HG03159 (cell line): Measurements from ENCODE around the gene CDC42SE2.
A peak's percentile ranks its signal among the peaks of the same experiment; 100 is the strongest.
"Not testable (repeated sequence)": the region's sequence is repeated elsewhere in the genome, so short reads cannot be mapped to it uniquely, and the experiment has no call there.

Experiments
- ATAC-seq: cut with Tn5 transposase; IDR thresholded peaks from one replicate; pipeline ENCODE4 v1.9.1; 2021; ENCODE audit warnings: mild to moderate bottlenecking, moderate library complexity; ENCODE audit not compliant: unreplicated experiment

Gene CDC42SE2

DNA sequence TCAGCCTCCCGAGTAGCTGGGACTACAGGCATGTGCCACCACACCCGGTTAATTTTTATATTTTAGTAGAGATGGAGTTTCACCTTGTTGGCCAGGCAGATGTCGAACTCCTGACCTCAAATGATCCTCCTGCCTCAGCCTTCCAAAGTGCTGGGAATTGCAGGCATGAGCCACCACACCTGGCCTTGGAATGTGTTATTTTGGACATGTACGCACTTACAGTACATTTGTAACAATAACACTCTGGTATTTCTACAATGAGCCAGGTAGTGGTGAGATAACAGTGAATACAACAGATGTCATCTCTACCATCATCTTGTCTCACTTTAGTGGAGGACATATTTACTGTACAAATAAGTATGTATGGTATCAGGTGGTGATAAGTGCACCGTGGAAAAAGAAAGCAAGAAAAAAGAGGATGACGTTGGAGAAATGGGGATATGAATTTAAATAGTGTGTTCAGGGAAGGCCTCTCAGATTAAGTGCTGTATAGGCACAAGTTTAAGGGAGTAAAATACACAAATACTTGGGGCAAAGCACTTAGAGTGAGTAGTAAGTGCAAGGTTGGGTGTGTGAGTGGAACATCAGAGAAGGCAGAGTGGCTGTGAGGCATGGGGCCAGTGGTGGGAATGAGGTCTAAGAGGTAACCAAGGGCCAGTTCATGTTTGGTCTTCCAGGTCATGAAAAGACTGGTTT lies 100.1 kb downstream of the CDC42SE2 start:
- no peak for ATAC-seq

DNA sequence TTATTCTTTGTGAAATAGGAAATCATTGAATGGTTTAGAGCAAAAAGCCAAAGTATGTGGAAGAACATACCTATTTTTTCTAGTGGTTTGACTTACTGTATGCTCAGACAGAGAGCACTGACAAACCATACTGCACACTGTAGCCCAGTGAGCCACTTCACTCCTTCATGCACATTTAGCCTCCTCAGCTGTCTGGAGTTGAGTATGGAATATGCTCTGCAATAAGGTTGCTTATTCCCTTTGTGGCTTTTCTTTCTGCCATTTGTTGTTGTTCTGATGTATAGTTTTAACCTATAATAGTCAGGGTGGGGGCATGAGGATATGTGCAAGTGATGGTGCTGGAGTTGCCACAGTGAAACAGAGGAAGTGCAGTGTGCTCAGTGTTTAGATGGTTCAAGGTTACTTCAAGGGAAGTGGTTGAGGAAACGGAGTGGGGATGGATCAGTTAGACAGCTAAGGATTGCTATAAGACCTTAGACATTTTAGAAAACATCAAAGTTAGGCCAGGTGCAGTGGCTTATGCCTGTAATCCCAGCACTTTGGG lies 100.7 kb downstream of the CDC42SE2 start:
- ATAC-seq = no peak

DNA sequence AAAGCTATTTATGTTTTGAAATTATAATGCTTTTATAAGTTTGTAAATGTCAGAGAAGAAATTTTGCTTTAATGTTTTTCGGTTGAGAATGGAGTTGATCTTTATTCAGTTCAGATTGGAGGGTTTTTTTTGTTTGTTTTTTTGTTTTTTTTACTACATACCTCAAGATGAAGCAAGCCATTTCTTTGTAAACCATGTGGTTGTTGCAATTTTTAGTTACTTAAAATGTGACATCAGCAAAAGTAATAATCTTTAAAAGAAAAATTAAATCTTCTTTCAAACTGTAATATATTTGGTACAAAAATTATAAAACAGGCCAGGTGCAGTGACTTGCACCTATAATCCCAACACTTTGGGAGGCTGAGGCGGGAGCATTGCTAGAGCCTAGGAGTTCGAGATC lies 102.6 kb downstream of the CDC42SE2 start:
- ATAC-seq = no peak

DNA sequence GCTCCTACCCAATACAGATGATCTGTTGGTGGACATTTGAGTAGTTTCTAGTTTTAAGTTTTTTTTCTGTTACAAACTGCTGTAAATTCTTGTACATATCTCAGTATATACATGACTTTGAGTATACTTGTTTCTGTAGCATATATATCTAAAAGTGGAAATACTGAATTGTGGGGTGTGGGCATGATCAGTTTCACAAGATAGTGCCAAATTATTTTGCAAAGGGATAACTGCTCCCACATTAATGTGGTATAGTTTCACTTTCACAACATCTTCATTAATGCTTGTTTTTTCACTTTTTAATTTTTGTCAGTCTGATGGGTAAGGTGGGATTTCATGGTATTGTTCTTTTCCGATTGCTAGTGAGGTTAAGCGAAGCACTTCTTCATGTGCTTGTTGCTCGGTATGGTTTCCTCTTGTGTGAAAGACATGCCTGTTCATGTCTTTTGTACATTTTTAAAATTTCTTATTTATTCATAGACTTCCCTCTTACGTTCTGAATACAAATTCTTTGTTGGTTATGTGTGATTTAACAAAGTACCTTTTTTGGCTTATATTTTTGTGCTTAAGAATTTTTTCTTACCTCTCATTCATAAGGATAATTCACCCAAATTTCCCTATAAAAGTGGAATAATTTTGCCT lies 103.5 kb downstream of the CDC42SE2 start:
- ATAC-seq = no peak

DNA sequence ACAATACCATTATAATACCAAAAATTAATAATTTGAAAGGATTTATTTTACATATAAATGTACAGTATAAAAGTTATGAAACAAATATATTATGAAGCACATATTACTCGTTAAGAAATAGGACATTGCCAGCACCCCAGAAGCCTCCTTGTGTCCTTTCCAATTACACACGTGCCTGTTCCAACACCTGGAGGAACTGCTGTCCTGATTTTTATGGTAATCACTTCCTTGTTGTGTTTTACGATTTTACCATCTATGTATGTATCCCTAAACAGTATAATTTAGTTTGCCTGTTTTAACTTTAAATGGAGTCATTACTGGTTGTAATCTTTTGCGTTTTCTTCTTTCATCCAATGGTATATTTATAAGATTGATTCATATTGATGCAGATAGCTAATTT lies 105.0 kb downstream of the CDC42SE2 start:
- ATAC-seq = no peak

DNA sequence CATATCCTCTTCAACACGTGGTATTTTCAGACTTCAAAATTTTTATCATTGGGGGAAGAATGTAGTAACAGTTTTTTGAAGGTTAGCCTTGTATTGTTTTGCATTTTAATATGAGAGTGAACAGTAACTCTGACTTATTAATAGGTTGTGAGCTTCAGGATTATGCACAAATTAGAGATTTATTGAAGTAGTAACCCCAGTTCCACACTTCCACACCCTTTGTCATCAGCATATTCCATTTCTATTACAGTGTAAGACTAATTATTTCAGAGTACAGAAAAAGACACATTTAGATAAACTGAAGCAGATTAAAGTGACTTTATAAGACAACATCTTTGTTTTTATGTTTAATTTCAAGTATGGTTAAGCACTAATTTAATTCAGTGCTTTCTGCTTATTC lies 105.7 kb downstream of the CDC42SE2 start:
- ATAC-seq = no peak

DNA sequence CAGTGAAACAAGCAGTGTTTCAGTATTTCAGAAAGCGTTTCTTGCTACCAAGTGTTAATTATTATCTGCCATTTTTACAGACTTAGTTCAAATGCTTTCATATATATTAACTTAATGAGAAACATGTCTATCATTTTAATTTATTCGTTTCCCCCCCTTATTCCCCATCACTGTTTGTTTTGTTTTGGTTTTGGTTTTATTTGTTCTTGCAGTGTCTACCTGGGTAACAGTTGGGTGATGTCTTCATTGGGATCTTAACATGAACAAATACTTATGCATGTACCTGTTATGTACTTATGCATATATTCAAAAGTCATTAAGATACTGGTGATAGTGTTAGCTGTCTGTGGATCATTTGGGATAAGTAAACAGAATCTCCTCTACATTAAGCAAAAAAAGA lies 108.0 kb downstream of the CDC42SE2 start:
- ATAC-seq = no peak

DNA sequence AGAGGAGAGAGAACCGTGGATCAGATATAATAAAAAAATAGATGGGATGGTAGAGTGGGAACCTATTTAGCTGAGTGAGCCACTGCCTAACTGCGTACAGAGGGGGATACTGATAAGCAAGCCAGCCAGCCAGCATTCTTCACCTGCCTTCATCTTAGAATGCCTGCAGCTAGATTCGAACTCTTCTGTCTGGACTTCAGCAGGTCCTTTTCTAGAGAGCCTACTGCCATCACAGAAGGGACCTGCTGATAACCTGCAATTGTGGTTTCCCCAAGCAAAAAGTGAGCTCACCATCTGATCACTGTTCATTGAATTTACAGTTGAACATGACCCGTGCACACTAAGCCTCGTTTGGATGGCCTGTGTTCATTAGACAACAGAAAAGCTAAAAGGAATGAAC lies 109.4 kb downstream of the CDC42SE2 start:
- no peak for ATAC-seq

DNA sequence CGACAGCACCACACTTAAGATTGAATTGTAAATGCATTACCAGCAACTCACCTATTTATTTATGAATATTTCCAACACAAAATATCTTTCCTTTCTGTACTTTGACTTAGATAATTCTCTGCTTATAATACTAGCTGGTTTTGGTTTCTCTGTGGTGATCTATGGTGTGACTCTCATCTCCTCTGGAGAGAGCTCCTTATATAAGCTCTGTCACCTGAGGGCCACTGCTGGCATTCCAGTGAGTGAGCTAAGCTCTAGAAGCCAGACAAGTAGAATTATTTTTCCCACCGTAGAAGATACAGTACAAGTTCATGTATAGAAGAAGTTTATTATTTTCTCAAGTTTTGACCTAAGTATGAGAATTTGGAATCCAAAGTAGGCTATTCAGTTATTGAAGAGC lies 111.5 kb downstream of the CDC42SE2 start:
- no peak for ATAC-seq

DNA sequence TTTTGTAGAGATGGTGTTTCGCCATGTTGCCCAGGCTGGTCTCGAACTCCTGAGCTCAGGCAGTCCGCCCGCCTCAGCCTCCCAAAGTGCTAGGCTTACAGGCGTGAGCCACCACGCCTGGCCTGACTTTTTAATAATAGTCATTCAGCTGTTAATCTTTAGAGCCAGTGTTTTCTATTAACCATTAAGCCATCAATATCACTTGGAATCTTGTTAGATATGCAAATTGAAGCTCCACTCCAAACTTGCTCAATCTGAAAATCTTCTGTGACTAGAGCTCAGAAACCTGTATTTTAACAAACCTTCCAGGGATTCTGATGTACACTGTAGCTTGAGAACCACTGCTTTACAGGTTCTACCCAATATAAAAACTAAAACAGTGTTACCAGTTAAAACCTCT lies 113.5 kb downstream of the CDC42SE2 start:
- ATAC-seq = no peak

DNA sequence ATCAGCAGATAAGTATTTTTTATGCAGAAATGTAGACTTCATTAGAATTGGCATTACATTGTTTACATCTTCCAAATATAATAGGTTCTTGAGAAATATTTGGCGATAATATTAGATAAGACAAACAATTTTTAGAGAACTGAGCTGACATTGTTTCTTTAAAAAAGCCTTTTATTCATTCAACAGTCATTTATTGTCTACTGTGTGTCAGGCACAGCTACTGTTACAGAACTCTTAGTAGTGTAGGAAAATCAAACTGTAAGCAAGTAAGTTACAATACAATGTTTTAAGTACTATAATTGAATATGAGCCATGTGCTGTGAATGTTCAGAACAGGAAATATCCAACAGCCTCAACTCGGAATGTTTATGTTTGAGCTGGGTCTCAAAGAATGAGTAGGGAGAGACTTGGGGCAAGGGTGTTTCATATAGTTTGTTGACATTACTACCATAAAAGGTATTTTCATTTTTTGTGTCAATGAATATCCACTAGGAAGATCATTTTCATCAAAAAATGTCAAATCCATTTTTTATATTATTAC lies 114.0 kb downstream of the CDC42SE2 start:
- ATAC-seq = no peak

DNA sequence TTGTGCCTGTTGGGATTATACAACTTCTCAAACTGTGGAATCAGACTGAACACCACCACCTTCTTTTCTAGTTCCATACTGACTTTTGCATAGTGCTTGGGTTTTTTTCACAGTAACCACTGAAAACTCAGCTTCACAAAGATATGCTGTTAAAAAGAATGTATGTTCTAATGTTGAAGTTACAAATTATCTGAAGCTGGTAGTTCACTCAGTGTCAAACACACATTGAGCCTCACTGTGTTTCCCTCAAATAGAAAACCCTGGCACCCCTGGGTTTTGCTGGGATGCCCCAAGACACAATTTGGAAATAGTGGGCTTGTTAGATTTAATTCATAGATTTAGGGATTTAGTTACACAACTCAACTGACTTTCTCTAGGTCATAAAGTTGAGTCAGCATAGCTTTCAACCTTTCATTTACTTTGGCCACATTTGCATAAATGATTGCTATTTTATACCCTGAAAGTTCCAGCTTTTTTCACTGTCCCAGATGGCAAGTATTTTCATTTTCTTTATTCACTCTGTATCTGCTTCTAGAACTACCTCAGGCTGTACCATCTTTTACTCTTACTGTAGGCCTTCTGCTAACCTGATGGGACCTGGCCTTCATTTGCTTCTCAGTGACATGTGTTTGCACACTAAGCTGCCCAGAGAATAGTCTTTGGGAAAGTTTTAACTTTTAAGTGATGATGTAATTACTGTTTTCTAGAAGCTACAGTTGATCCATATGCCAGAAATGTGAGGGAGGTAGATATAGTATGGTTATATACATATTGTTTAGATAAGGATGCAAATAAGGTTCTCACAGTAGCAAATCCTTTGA lies 115.1 kb downstream of the CDC42SE2 start:
- peak; percentile 20 for ATAC-seq

DNA sequence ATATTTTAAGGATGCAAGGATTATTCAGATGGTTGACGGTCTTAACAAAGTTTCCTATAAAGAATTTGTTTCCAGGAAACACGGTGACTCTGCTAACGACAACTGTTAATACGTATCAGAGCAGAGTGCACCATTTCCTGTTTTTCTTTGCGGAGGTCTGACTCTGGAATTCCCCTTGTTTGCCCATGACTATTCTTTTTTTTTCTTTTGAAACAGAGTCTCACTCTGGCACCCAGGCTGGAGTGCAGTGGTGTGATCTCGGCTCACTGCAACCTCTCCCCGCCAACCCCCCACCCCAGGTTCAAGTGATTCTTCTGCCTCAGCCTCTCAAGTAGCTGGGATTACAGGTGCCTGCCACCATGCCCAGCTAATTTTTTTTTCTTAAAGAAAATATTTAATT lies 115.9 kb downstream of the CDC42SE2 start:
- ATAC-seq = no peak

DNA sequence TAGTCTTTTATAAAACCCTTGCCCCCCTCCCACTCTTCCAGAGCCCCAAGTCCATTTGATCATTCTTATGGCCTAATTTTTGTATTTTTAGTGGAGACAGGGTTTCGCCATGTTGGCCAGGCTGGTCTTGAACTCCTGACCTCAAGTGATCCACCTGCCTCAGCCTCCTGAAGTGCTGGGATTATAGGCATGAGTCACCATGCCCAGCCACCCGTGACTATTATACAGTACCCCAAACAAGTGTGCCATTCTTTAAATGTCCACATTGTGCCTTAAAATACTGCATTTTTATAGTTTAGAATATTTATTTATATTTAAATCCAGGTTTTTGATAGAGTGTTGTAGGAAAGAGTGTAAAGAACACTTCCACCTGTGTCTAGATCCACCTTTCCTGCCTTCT lies 116.4 kb downstream of the CDC42SE2 start:
- ATAC-seq = not testable (repeated sequence)

DNA sequence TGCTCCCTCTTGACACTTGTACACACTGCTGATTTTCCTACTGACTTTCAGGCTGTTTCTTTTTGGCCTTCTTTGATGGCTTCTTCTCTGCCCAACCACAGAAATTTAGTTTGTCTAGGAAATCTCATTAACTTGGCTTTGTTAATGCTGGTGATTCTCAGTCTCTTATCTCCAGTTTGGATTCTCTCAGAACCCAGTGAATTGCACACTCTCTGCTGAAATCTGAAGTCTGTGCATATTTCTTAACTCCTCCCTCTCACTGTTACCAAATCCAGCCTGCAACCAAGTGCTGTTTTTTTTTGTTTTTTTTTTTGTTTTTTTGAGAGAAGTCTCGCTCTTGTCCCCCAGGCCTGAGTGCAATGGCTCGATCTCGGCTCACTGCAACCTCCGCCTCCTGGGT lies 117.2 kb downstream of the CDC42SE2 start:
- ATAC-seq = no peak

DNA sequence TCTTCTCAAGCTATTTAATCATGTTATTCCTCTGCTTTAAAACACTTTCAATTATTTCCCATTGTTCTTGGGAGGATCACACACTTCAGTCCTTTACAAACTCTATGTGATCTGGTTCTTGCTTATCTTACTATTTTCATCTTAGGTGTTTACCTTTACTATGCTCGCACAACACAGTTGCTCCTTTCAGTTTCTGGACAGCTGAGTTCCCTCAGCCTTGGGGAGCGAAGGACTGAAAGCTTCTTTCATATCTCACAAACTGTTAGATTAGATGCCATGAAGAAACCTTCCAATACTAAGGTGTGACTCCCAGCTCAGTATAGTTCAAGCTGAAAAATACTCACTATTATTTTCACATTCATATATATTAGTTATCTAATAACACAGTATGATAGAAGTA lies 117.9 kb downstream of the CDC42SE2 start:
- ATAC-seq = peak; percentile 50

DNA sequence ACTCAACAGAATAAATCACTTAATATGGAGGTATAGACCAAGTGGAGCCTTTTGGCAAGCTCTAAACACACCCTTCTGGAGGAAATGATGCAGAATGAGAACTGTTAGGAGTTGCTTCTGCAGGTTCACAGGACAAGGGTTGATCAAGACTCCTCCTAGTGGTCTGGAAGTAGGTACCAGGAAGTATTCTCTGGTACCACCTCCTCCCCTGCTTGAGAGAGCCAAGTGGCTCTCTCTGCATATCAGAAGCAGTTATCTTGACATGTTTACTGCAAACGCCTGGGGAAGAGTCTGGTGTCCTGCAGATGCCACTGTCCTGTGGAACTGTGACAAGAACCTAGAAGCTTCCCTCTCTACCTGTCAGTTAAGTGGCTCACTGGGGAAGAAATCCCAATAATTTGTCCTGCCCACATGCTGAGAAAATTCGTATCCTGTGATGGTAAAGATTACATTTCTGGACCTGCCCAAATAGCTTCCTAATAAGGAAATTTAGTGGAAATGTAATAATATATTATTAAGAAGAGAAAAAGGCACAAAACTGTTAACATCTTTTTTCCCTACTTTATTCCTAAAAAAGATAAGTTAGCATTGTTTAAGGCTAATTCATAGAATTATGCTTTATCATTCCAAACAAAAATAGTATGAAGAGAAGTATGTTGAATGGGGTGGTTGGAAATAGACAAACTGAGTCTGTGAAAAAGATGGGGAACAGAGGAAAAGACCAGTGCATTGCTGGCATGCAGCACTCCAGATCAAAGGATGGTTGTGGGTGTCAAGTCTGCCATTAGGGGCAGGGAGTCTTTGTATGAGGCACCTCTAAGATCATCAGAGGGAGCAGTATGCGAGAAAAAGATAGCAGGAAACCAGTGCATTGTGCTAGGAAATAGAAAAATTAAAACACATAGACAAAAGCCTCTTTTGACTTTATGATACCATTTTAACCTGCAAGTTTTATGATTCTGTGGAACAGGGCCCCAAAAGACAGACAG lies 118.8 kb downstream of the CDC42SE2 start:
- ATAC-seq = peak; percentile 67

DNA sequence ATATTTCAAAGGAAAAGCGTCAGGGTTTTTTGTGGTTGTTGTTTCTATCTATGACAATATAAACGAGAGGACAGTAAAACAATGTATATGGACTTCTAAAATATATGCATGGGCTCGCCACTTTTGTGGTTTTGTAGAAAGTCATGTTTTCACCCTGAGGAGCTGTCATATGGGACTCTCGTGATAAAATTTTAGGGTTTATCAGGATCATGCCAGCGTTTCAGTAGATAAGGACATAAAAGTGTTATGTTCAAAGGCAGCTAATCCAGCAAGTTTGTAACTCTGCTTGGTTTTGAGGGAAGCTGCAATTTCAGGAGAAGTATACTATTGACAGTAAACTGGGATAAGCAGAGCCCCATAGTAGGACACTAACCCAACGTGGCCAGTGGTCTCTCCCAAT lies 120.3 kb downstream of the CDC42SE2 start:
- no peak for ATAC-seq

DNA sequence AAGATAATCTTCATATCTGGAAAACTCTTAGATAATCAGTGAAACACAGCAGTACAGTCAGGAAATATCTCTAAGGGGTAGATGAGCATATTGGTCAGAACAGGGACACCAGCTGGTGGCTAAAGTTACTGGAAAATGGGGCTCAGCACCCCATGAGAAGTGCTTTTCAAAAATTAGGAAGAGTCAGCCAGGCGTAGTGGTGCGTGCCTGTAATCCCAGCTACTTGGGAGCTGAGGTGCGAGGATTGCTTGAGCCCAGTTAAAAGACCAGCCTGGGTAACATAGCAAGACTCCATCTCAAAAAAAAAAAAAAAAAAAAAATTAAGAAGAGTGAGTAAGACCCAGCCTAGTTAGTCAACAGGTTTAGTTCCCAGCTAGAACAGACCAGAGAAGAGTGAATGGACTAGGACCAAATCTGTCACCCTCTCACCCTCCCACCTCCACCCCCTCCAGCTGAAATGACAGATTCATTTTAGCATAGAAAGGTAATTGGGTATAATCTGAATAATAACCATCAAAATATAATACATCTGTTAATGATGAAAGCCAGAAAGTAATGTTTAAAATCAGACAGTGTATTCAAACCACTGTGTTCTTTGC lies 120.9 kb downstream of the CDC42SE2 start:
- no peak for ATAC-seq

DNA sequence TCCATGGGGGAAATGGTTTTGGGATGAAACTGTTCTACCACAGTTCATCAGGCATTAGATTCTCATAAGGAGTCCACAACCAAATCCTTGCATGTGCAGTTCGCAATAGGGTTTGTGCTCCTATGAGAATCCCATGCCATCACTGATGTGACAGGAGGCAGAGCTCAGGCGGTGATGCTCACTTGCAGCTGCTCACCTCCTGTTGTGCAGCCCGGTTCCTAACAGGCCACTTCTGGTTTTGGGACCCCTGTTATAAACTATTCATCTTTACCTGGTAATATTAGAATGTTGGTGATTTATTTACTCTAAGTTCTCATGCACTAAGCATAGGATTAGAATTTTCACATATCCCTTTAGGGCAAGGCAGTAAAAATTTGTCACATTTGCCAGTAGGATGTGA lies 122.3 kb downstream of the CDC42SE2 start:
- ATAC-seq = no peak
